D721Med (cell line): Measurements from ENCODE around the gene CAMKK2.

Experiments used
- DNase-seq: peaks from one replicate; pipeline ENCODE4 v3.0.0; 2011; ENCODE audit warnings: low spot score; ENCODE audit not compliant: insufficient read length
- FAIRE-seq: peaks from 2 replicates; lab custom pipeline; 2011; peaks lifted over from hg19 to GRCh38; lab: Jason Lieb, UNC
- TF ChIP-seq, protein P1 (sequence below): IDR thresholded peaks from 2 replicates; pipeline ENCODE4 v1.5.1; 2012; ENCODE audit warnings: mild to moderate bottlenecking, control low read depth; ENCODE audit not compliant: insufficient read depth; ENCODE audit errors: missing control alignments

CAMKK2 gene

DNA sequence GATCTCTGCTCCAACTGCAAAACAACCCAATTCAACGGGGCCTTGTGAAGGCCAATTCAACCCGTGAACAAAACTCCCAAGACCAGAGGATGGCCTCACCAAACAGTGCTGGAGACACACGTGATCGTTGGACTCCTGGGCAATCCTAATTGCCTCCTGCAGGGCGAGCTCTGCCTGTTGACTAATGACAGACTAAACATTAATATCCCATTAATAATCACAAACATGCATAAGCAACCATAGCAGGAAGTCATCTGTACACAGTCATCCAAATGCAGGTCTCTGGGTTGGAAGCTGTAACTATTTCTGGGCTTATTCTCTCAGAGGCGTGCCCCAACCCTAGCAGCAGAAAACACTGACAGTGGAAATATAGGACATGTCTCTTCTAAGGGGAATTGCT lies 34.7 kb upstream of the CAMKK2 start:
- FAIRE-seq (no peak), DNase-seq (no peak)
- TF ChIP-seq, protein P1, sequence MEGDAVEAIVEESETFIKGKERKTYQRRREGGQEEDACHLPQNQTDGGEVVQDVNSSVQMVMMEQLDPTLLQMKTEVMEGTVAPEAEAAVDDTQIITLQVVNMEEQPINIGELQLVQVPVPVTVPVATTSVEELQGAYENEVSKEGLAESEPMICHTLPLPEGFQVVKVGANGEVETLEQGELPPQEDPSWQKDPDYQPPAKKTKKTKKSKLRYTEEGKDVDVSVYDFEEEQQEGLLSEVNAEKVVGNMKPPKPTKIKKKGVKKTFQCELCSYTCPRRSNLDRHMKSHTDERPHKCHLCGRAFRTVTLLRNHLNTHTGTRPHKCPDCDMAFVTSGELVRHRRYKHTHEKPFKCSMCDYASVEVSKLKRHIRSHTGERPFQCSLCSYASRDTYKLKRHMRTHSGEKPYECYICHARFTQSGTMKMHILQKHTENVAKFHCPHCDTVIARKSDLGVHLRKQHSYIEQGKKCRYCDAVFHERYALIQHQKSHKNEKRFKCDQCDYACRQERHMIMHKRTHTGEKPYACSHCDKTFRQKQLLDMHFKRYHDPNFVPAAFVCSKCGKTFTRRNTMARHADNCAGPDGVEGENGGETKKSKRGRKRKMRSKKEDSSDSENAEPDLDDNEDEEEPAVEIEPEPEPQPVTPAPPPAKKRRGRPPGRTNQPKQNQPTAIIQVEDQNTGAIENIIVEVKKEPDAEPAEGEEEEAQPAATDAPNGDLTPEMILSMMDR = no peak

DNA sequence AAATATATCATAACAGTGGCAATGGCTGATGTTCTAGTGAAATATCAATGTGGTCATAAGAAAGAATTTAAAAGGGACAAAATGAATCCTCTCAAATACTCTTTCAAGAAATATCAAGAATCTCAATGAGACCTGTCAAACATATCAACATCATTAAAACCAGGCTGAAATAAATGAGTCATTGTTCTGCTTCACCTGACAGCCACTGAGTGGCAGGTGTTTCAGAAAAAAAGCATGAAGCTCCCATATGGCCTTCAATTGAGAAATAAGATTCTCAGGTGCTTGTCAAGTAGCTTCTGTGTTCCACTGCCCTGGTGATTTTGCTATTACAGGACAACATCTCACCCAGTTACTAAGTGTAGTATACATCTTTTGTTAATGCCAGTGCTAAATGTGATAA lies 34.2 kb upstream of the CAMKK2 start:
- no peak for FAIRE-seq
- TF ChIP-seq, protein P1 = no peak
- DNase-seq = no peak

DNA sequence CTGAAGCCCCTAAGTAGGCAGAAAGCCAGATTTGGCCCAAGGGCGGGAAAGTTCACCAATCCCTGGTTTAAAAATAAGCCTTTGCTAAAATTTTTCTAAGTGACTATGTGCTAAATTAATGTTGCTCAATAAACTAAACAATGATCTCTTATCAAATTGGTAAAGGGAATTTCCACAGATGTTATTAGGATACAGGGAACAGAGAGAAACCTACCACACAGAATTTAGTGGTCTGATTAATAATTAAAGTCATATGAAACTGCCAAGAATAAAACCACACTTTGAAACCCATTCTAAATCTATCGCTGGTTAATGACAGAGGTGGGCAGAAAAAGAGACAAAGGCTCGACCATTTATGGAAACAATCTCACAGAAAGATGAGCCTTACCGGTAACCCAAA lies 33.7 kb upstream of the CAMKK2 start:
- no peak for DNase-seq
- TF ChIP-seq, protein P1 = no peak

DNA sequence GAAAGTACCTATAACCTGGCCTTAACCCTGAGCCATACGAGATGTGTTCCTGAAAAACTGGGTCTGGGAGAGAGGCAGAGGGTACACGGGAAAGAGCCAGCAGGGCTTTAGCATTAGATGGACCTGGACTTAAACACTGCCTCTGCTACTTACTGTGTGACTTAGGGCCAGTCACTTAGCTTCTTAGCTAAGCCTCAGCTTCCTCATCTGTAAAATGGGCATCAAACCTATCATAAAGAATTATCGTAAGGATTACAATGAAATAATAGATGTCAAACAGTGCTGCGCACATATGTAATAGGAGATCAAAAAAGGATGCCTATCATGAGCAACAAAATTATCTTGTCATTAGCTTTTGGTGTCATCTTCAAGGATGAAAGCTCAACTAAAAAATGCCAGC lies 32.1 kb upstream of the CAMKK2 start:
- FAIRE-seq = no peak
- TF ChIP-seq, protein P1 = no peak
- no peak for DNase-seq

More for the DNA sequence above, 33.7 kb upstream of the CAMKK2 start:
- no peak for FAIRE-seq

DNA sequence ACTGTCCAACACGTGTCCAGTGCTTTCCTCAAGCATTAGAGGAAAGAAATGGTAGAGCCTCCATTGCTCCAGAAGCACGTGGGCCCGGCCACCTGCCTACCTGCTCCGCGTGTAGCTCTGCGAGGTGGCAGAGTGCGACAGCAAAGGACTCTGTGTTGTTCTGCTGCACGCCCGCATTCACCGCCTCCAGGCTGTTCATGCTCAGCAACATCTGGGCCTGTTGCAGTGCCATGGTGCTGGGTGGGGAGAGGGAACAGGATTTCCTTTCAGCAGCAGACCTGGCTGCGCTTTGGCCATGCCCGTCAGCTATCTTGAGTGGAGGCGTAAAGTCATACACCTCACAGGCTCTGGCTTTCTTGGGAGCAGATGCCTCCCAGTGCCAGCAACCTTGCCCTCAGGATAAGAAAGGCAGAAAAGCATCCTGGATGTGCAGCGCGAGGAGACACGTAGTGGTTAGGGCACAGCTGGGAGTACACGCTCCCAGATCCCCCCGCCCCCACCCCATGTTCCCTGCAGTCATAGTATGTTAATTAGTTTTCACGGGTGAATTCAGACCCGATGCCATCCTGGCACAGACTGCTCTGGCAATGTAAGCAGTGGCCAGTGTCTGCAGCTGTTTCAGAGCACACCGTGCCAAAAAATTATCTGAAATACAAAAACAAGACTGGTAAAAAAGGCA lies 30.6 kb upstream of the CAMKK2 start:
- FAIRE-seq = no peak
- TF ChIP-seq, protein P1 = no peak

DNA sequence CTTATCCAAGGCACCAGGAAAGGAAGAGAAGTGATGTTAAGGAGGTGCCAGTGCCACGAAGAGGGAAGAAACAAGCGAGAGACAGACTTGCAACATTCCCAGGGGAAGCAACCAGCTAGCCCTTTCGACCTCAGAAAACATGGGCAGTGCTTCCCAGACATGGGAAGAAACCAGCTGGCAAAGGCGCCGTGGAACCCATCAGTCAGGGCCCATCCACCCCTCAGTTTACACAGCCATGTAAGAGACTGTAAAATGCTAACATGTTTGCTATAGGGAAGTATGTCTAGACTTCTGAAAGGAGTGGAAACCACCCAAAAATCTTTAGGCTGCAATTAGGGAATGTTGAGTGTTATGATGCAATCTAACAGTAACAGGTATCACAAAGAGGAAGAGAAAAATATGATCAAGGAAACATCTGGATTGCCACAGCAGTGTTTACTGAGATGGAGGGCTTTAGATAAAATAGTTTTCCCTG lies 29.4 kb upstream of the CAMKK2 start:
- TF ChIP-seq, protein P1 = no peak
- DNase-seq (no peak), FAIRE-seq (no peak)

More for the DNA sequence above, 30.6 kb upstream of the CAMKK2 start:
- no peak for DNase-seq

DNA sequence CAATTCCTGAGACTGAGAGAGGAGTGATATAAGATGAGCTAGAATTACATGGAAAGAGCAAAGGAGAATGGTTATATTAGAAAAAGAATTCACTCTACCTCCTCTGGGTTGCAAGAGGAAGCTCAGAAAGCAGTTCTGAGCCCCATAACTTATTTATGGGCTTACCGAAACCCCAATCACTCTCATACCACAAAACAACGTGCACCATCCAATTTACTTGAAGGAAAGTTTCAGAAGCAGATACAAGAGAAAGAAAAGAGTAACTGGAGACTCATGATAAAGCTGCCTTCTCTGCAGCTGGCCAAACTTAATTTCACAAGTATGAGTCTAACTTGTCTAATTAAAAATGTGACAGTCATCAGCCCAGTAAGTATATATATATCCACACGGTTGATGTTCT lies 27.4 kb upstream of the CAMKK2 start:
- FAIRE-seq (no peak), DNase-seq (no peak)
- TF ChIP-seq, protein P1 = no peak
